ENCODE data around the gene NFKB2.

NFKB2 gene

DNA sequence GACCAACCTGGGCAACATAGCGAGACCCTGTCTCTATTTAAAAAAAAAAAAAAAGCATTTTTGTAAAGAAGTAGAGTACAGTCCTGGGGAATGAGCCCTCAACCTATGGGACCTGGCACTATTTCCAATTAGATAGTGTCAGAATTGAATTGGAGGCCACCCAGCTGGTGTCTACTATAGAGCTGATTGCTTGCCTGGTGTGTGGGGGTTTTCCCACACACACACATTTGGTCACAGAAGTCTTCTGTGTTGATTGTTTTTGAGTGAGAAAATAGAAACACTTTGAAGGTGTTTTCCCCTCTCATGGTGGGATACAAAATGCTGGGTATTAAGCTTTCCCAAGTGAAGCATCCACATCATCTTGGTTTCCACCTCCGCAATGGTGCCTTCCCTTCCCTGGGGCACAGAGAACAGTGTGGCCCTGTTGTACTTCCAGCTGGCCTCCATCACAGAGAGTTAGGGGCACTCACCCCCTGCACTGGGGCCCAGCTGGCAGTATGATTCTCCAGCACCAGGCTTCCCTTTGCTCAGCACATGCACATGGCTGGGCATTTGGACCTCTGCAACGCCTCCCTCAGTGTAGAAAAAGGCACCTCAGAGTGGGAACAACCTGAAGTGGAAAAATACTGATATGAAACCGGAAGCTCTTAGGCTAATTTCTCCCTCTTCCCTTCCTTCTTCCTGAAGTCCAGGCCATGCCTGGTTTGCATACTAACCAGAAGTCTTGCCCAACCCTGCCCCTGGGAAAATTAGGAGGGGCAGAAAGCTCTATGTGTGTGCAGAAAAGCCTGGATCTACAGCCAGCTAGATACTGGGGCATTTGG, 10.7 kb upstream of the NFKB2 start:
- no peaks in the 10 kb centered on the region for H4K20me1 ChIP-seq (ENCODE audit: low read depth, low read length)
- TF ChIP-seq CTCF (IDR thresholded peaks at IDR 0.05; ENCODE audit: insufficient read depth, low read length, poor library complexity, severe bottlenecking) (no peak), EZH2phosphoT487 (conservative IDR thresholded peaks at IDR 0.05; ENCODE audit: low read length) (no peak)
- no peaks in the 10 kb centered on the region for H3K79me2 ChIP-seq (ENCODE audit: insufficient read depth, low read length)
- H3K36me3 ChIP-seq (ENCODE audit: low read length): no peaks in the 10 kb centered on the region
- no peaks in the 10 kb centered on the region for H3F3A ChIP-seq (ENCODE audit: insufficient read depth)
- no peak overlapping the region for H3K9ac ChIP-seq (ENCODE audit: low read length)
- H3K27ac ChIP-seq (ENCODE audit: low read depth, low read length): no peak overlapping the region
- no peak overlapping the region for H3K4me2 ChIP-seq (ENCODE audit: low read depth, low read length, poor library complexity, severe bottlenecking)
- no peaks in the 10 kb centered on the region for H3K9me2 ChIP-seq (replicated peaks; ENCODE audit: insufficient read depth, low read length)
- no peak overlapping the region for H3K4me3 ChIP-seq (ENCODE audit: insufficient read depth, low read length, poor library complexity, severe bottlenecking)
- H3K9me3 ChIP-seq (ENCODE audit: insufficient read depth, low read length): no peaks in the 10 kb centered on the region
- no peaks in the 10 kb centered on the region for H3K27me3 ChIP-seq (ENCODE audit: low read length)
- no peak overlapping the region for H2AFZ ChIP-seq (ENCODE audit: low read depth, low read length, severe bottlenecking)

- Histone ChIP-seq H3K9ac (ENCODE audit: low read length) (no peak overlapping the region), H3K9me2 (replicated peaks; ENCODE audit: insufficient read depth, low read length) (no peaks in the 10 kb centered on the region), H3K4me2 (ENCODE audit: low read depth, low read length, poor library complexity, severe bottlenecking) (no peak overlapping the region), H3K27ac (ENCODE audit: low read depth, low read length) (no peak overlapping the region), H4K20me1 (ENCODE audit: low read depth, low read length) (no peaks in the 10 kb centered on the region), H3K79me2 (ENCODE audit: insufficient read depth, low read length) (no peaks in the 10 kb centered on the region), H3K9me3 (ENCODE audit: insufficient read depth, low read length) (no peaks in the 10 kb centered on the region), H3K27me3 (ENCODE audit: low read length) (no peaks in the 10 kb centered on the region), H3F3A (ENCODE audit: insufficient read depth) (peaks cover 13% of the 10 kb centered on the region; the same call in 1 of the 2 replicates), H3K36me3 (ENCODE audit: low read length) (no peaks in the 10 kb centered on the region), H3K4me3 (ENCODE audit: insufficient read depth, low read length, poor library complexity, severe bottlenecking) (no peak overlapping the region), H2AFZ (ENCODE audit: low read depth, low read length, severe bottlenecking) (no peak overlapping the region)
- TF ChIP-seq EZH2phosphoT487 (conservative IDR thresholded peaks at IDR 0.05; ENCODE audit: low read length) (no peak), CTCF (IDR thresholded peaks at IDR 0.05; ENCODE audit: insufficient read depth, low read length, poor library complexity, severe bottlenecking) (no peak)
Measured at GRCh38 chr10:102389894-102390293, 5.6 kb upstream of the NFKB2 start.

DNA sequence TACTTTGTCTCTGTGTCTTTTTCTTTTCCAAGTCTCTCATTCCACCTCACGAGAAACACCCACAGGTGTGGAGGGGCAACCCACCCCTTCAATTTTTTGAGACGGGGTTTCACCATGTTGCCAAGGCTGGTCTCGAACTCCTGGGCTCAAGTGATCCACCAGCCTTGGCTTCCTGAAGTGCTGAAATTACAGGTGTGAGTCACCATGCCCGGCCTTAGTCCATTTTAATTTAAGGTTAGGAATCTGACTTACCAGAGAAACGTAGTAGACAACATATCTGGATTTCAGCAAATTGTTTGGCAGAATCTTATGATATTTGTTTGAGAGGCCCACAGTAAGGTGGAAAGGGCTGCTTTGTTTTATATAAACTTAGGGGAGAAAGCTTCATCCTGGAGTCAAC, 3.2 kb upstream of the NFKB2 start:
- Histone ChIP-seq H3K9me2 (replicated peaks; ENCODE audit: insufficient read depth, low read length) (no peaks in the 10 kb centered on the region), H3K4me3 (ENCODE audit: insufficient read depth, low read length, poor library complexity, severe bottlenecking) (no peak overlapping the region), H3K79me2 (ENCODE audit: insufficient read depth, low read length) (peaks cover 8% of the 10 kb centered on the region; the same call in 1 of the 2 replicates), H3K36me3 (ENCODE audit: low read length) (no peaks in the 10 kb centered on the region), H3K27me3 (ENCODE audit: low read length) (no peaks in the 10 kb centered on the region), H2AFZ (ENCODE audit: low read depth, low read length, severe bottlenecking) (no peak overlapping the region), H4K20me1 (ENCODE audit: low read depth, low read length) (no peaks in the 10 kb centered on the region), H3K4me2 (ENCODE audit: low read depth, low read length, poor library complexity, severe bottlenecking) (no peak overlapping the region), H3K27ac (ENCODE audit: low read depth, low read length) (no peak overlapping the region), H3K9ac (ENCODE audit: low read length) (no peak overlapping the region), H3K9me3 (ENCODE audit: insufficient read depth, low read length) (no peaks in the 10 kb centered on the region), H3F3A (ENCODE audit: insufficient read depth) (peaks cover 18% of the 10 kb centered on the region; the same call in 1 of the 2 replicates)
- TF ChIP-seq CTCF (IDR thresholded peaks at IDR 0.05; ENCODE audit: insufficient read depth, low read length, poor library complexity, severe bottlenecking) (no peak), EZH2phosphoT487 (conservative IDR thresholded peaks at IDR 0.05; ENCODE audit: low read length) (no peak)
